HCT116 (cell line): Measurements from ENCODE around the gene GK. TPM values are rescaled to one million over a fixed set of nuclear protein-coding genes. Genes with fewer than 3 reads are reported as not detected.

Source experiments
- ATAC-seq: fragments of 200-7000 bp; cut with Tn5 transposase; 2 replicates; pipeline ENCODE4 v1.9.1; 2020; ENCODE audit warnings: mild to moderate bottlenecking, moderate library complexity
- BruUV-seq: library from RNA; stranded (reverse); fragments of 400-500 nt; replicated peaks from 2 replicates; lab custom pipeline; 2021; lab: Mats Ljungman, UMichigan
- CTCF ChIA-PET: fragments of 300-600 bp; sonication (Branson Sonifier 250); formaldehyde crosslinking; loops from one replicate; lab custom pipeline; 2021; ENCODE audit warnings: antibody characterized with exemption; lab: Charles Lee
- POLR2A ChIA-PET: fragments of 300-600, 350-600 bp; sonication (Branson Sonifier 250); formaldehyde crosslinking; loops from one replicate; lab custom pipeline; 2021; ENCODE audit warnings: antibody characterized with exemption; lab: Charles Lee
- RAD21 ChIA-PET, 2 experiments: fragments of 300-600 bp; sonication (Branson Sonifier 250); formaldehyde crosslinking; loops; one replicate each; lab custom pipeline; 2023; ENCODE audit warnings: low total read pairs in 2 of 2; ENCODE audit not compliant: uncharacterized antibody in 2 of 2, unreplicated experiment in 2 of 2, low non-redundant PET in 1 of 2; lab: Charles Lee
- DNase-seq: peaks from one replicate; pipeline ENCODE4 v3.0.0-alpha.2; 2010; ENCODE audit warnings: low read depth, low spot score
- H2AFZ ChIP-seq: fragments of 200-600 bp; shearing (Covaris generic), sonication (generic); 2 replicates; pipeline ENCODE4 v1.6.1; 2017; ENCODE audit warnings: low read depth, mixed run types, mixed read lengths, antibody characterized with exemption, low read length; ENCODE audit not compliant: poor library complexity, severe bottlenecking
- H3K27ac ChIP-seq: 2 replicates; pipeline ENCODE4 v1.5.1; 2012; ENCODE audit warnings: low read depth, low read length
- H3K27me3 ChIP-seq: fragments of 200-600 bp; sonication (generic); 2 replicates; pipeline ENCODE4 v1.6.1; 2016; ENCODE audit warnings: mixed run types, low read length, mixed read lengths; ENCODE audit not compliant: insufficient read depth
- H3K36me3 ChIP-seq, 2 experiments: fragments of 200-500 bp in 1 of 2; fragments of 200-600 bp in 1 of 2; sonication (Bioruptor generic) in 1 of 2; sonication (generic) in 1 of 2; 2 replicates each; pipeline versions ENCODE4 v1.5.1 to v1.6.1; 2014 to 2016; ENCODE audit warnings: low read length in 2 of 2, inconsistent platforms in 1 of 2, mixed read lengths in 1 of 2, mixed run types in 1 of 2; ENCODE audit not compliant: insufficient read depth in 2 of 2, control insufficient read depth in 1 of 2
- H3K4me1 ChIP-seq, 2 experiments: fragments of 200-600 bp in 1 of 2; sonication (generic) in 1 of 2; 2 replicates each; pipeline versions ENCODE4 v1.5.1 to v1.6.1; 2012 to 2017; ENCODE audit warnings: low read length in 2 of 2, inconsistent platforms in 1 of 2, mild to moderate bottlenecking in 1 of 2, mixed read lengths in 1 of 2, mixed run types in 1 of 2, moderate library complexity in 1 of 2; ENCODE audit not compliant: insufficient read depth in 2 of 2, control insufficient read depth in 1 of 2
- H3K4me2 ChIP-seq: fragments of 200-600 bp; sonication (generic); 2 replicates; pipeline ENCODE4 v1.6.1; 2017; ENCODE audit warnings: mixed run types, low read length, mixed read lengths
- H3K4me3 ChIP-seq, 2 experiments: fragments of 200-600 bp in 1 of 2; sonication (generic) in 1 of 2; replicated peaks in 1 of 2; 2 replicates each; pipeline ENCODE4 v1.5.1; 2011 to 2016; ENCODE audit warnings: low read length in 2 of 2, control low read depth in 1 of 2, low read depth in 1 of 2, mild to moderate bottlenecking in 1 of 2, mixed read lengths in 1 of 2, mixed run types in 1 of 2
- H3K79me2 ChIP-seq: fragments of 200-600 bp; sonication (generic); 2 replicates; pipeline ENCODE4 v1.6.1; 2017; ENCODE audit warnings: mild to moderate bottlenecking, mixed run types, low read length, moderate library complexity, mixed read lengths; ENCODE audit not compliant: insufficient read depth
- H3K9ac ChIP-seq: fragments of 200-600 bp; sonication (generic); 2 replicates; pipeline ENCODE4 v1.6.1; 2016; ENCODE audit warnings: low read length, mixed read lengths
- H3K9me2 ChIP-seq: fragments of 200-600 bp; sonication (generic), shearing (Covaris generic); 2 replicates; pipeline ENCODE4 v1.6.1; 2017; ENCODE audit warnings: mixed run types, mild to moderate bottlenecking, moderate library complexity; ENCODE audit not compliant: insufficient read depth
- H3K9me3 ChIP-seq, 2 experiments: fragments of 200-500 bp in 1 of 2; fragments of 200-600 bp in 1 of 2; sonication (Bioruptor generic) in 1 of 2; sonication (generic) in 1 of 2; 2 replicates each; pipeline ENCODE4 v1.6.1; 2014 to 2017; ENCODE audit warnings: low read length in 2 of 2, mixed read lengths in 2 of 2, inconsistent platforms in 1 of 2, low read depth in 1 of 2, mild to moderate bottlenecking in 1 of 2, mixed run types in 1 of 2, moderate library complexity in 1 of 2; ENCODE audit not compliant: control insufficient read depth in 1 of 2, insufficient read depth in 1 of 2
- H4K20me1 ChIP-seq: fragments of 200-600 bp; sonication (generic), shearing (Covaris generic); 2 replicates; pipeline ENCODE4 v1.6.1; 2017; ENCODE audit warnings: mixed run types, mild to moderate bottlenecking, moderate library complexity; ENCODE audit not compliant: insufficient read depth
- EGR1 ChIP-seq: IDR thresholded peaks from 2 replicates; pipeline ENCODE4 v1.6.1; 2012; ENCODE audit warnings: low read depth
- EZH2 ChIP-seq: fragments of 200-600 bp; sonication (generic); IDR thresholded peaks from 2 replicates; pipeline ENCODE4 v1.6.1; 2017; ENCODE audit warnings: antibody characterized with exemption, mixed run types
- EZH2phosphoT487 ChIP-seq: fragments of 200-600 bp; IDR thresholded peaks from 2 replicates; pipeline ENCODE4 v1.6.1; 2018; ENCODE audit warnings: antibody characterized with exemption, borderline replicate concordance
- FOSL1 ChIP-seq: IDR thresholded peaks from 2 replicates; pipeline ENCODE4 v1.6.1; 2012; ENCODE audit warnings: low read depth
- JUND ChIP-seq: IDR thresholded peaks from 2 replicates; pipeline ENCODE4 v1.6.1; 2012
- POLR2AphosphoS5 ChIP-seq: IDR thresholded peaks from 2 replicates; pipeline ENCODE4 v1.6.1; 2011; ENCODE audit warnings: mild to moderate bottlenecking, low read depth, low read length, moderate library complexity
- SIN3A ChIP-seq: IDR thresholded peaks from 2 replicates; pipeline ENCODE4 v1.6.1; 2012; ENCODE audit warnings: low read depth
- SP1 ChIP-seq: IDR thresholded peaks from 2 replicates; pipeline ENCODE4 v1.6.1; 2012; ENCODE audit warnings: low read depth
- SRF ChIP-seq: IDR thresholded peaks from 2 replicates; pipeline ENCODE4 v1.6.1; 2012; ENCODE audit warnings: low read depth
- TCF7L2 ChIP-seq: IDR thresholded peaks from 2 replicates; pipeline ENCODE4 v1.7.0; 2011; ENCODE audit warnings: borderline replicate concordance, inconsistent platforms; ENCODE audit not compliant: insufficient read depth, insufficient read length; ENCODE audit errors: extremely low read depth
- ZFX ChIP-seq: fragments of 450-650 bp; IDR thresholded peaks from 2 replicates; pipeline ENCODE4 v1.6.1; 2017
- ZNF274 ChIP-seq: fragments of 200-500 bp; sonication (Bioruptor generic); IDR thresholded peaks from 2 replicates; pipeline ENCODE4 v1.6.1; 2014; ENCODE audit warnings: mild to moderate bottlenecking, low read depth, low read length, inconsistent platforms
- intact Hi-C: fragments of 100-400 bp; cut with micrococcal nuclease; formaldehyde crosslinking; loops from 2 replicates; pipeline ENCODE4 v1.10.0; 2022
- total RNA-seq: library from RNA; stranded (reverse); gene quantifications from one replicate; pipeline ENCODE4 v1.2.1, GENCODE V29; 2021; ENCODE audit not compliant: unreplicated experiment
- TF ChIP-seq, protein P1 (sequence below): IDR thresholded peaks from 2 replicates; pipeline ENCODE4 v1.6.1; 2012
- TF ChIP-seq, protein P2 (sequence below): IDR thresholded peaks from 2 replicates; pipeline ENCODE4 v1.6.1; 2011; ENCODE audit warnings: mild to moderate bottlenecking, low read length, moderate library complexity; ENCODE audit not compliant: insufficient replicate concordance; ENCODE audit errors: extremely low read depth
- TF ChIP-seq, protein P3 (sequence below): IDR thresholded peaks from 2 replicates; pipeline ENCODE4 v1.6.1; 2012; ENCODE audit warnings: low read depth

The GK gene
- total RNA-seq, 1 experiment from 2014 or later = 4.3 TPM

- no peak for ATAC-seq
- Histone ChIP-seq H4K20me1 (no peaks in the 10 kb centered on the region), H2AFZ (no peak overlapping the region), H3K4me1 (no peaks in the 10 kb centered on the region; a peak in 1 of 4 replicates), H3K27ac (no peak overlapping the region), H3K9ac (no peak overlapping the region), H3K4me2 (no peak overlapping the region), H3K9me2 (no peaks in the 10 kb centered on the region), H3K27me3 (no peaks in the 10 kb centered on the region), H3K4me3 (no peak overlapping the region), H3K36me3 (no peaks in the 10 kb centered on the region), H3K79me2 (no peaks in the 10 kb centered on the region), H3K9me3 (no peaks in the 10 kb centered on the region)
- BruUV-seq = no TSS peak
- POLR2A ChIA-PET = interaction anchor here (0.7 kb wide), 1 partner anchor 221 kb away, joined by 3 read pairs; no protein-coding TSS in a partner anchor
- intact Hi-C loops = no loop called here
- CTCF ChIA-PET = no interaction called here
- RAD21 ChIA-PET = no interaction called here
- no peak for DNase-seq
- TF ChIP-seq EZH2phosphoT487 (no peak), EZH2 (no peak)
- TF ChIP-seq, all 23 proteins: peak for 0
Measured at GRCh38 chrX:30748342-30748960, 95.2 kb downstream of the GK start.

- RAD21 ChIA-PET = no interaction called here
- ATAC-seq = no peak
- TF ChIP-seq FOSL1 = peak; percentile 55
- no peak for TF ChIP-seq POLR2AphosphoS5
- TF ChIP-seq SIN3A = no peak
- TF ChIP-seq SP1 = no peak
- TF ChIP-seq, protein P1, sequence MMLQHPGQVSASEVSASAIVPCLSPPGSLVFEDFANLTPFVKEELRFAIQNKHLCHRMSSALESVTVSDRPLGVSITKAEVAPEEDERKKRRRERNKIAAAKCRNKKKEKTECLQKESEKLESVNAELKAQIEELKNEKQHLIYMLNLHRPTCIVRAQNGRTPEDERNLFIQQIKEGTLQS = no peak
- TF ChIP-seq JUND = 0 out of 2 replicates have a peak, but pooled peaks have one; percentile 12
- TF ChIP-seq, protein P2, sequence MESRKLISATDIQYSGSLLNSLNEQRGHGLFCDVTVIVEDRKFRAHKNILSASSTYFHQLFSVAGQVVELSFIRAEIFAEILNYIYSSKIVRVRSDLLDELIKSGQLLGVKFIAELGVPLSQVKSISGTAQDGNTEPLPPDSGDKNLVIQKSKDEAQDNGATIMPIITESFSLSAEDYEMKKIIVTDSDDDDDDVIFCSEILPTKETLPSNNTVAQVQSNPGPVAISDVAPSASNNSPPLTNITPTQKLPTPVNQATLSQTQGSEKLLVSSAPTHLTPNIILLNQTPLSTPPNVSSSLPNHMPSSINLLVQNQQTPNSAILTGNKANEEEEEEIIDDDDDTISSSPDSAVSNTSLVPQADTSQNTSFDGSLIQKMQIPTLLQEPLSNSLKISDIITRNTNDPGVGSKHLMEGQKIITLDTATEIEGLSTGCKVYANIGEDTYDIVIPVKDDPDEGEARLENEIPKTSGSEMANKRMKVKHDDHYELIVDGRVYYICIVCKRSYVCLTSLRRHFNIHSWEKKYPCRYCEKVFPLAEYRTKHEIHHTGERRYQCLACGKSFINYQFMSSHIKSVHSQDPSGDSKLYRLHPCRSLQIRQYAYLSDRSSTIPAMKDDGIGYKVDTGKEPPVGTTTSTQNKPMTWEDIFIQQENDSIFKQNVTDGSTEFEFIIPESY = no peak
- no peak for TF ChIP-seq SRF
- TF ChIP-seq, protein P3, sequence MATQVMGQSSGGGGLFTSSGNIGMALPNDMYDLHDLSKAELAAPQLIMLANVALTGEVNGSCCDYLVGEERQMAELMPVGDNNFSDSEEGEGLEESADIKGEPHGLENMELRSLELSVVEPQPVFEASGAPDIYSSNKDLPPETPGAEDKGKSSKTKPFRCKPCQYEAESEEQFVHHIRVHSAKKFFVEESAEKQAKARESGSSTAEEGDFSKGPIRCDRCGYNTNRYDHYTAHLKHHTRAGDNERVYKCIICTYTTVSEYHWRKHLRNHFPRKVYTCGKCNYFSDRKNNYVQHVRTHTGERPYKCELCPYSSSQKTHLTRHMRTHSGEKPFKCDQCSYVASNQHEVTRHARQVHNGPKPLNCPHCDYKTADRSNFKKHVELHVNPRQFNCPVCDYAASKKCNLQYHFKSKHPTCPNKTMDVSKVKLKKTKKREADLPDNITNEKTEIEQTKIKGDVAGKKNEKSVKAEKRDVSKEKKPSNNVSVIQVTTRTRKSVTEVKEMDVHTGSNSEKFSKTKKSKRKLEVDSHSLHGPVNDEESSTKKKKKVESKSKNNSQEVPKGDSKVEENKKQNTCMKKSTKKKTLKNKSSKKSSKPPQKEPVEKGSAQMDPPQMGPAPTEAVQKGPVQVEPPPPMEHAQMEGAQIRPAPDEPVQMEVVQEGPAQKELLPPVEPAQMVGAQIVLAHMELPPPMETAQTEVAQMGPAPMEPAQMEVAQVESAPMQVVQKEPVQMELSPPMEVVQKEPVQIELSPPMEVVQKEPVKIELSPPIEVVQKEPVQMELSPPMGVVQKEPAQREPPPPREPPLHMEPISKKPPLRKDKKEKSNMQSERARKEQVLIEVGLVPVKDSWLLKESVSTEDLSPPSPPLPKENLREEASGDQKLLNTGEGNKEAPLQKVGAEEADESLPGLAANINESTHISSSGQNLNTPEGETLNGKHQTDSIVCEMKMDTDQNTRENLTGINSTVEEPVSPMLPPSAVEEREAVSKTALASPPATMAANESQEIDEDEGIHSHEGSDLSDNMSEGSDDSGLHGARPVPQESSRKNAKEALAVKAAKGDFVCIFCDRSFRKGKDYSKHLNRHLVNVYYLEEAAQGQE = no peak
- TF ChIP-seq EGR1 = no peak
- no peak for TF ChIP-seq ZNF274
- TF ChIP-seq ZFX = no peak
- TF ChIP-seq TCF7L2 = no peak
Measured at GRCh38 chrX:30751497-30751896, 98.3 kb downstream of the GK start.

More at GRCh38 chrX:30751497-30751896, 98.3 kb downstream of the GK start:
- Histone ChIP-seq H2AFZ (no peak overlapping the region), H3K27me3 (no peaks in the 10 kb centered on the region), H3K4me3 (no peak overlapping the region), H3K36me3 (no peaks in the 10 kb centered on the region), H4K20me1 (no peaks in the 10 kb centered on the region), H3K4me1 (no peaks in the 10 kb centered on the region; a peak in 1 of 4 replicates), H3K9ac (no peak overlapping the region), H3K4me2 (no peak overlapping the region; the same call in 1 of the 2 replicates), H3K79me2 (no peaks in the 10 kb centered on the region), H3K27ac (no peak overlapping the region), H3K9me3 (no peaks in the 10 kb centered on the region), H3K9me2 (no peaks in the 10 kb centered on the region)
- ChIA-PET POLR2A (no interaction called here), CTCF (no interaction called here)
- DNase-seq = peak; percentile 15
- intact Hi-C loops = no loop called here
- no TSS peak for BruUV-seq
